ENCODE measurements around the gene WNT10A. TPM values are rescaled to one million over a fixed set of nuclear protein-coding genes. Genes with fewer than 3 reads are reported as not detected.
A peak's percentile ranks its signal among the peaks of the same experiment; 100 is the strongest.

Gene WNT10A
- total and polyA plus RNA-seq, 2 experiments from 2014 or later = 1.9 TPM

GRCh38 chr2:218875692-218876246, 4.9 kb upstream of the WNT10A start:
- Histone ChIP-seq H2AFZ (no peak overlapping the region), H3K9me3 (ENCODE audit: low read depth) (no peaks in the 10 kb centered on the region), H4K20me1 (ENCODE audit: insufficient read depth, poor library complexity, severe bottlenecking) (no peaks in the 10 kb centered on the region), H3K27me3 (peaks cover 91% of the 10 kb centered on the region), H3K36me3 (replicated peaks; ENCODE audit: insufficient read depth, low read depth) (no peaks in the 10 kb centered on the region), H3K79me2 (no peaks in the 10 kb centered on the region), H3K4me3 (no peak overlapping the region), H3K9me2 (replicated peaks; ENCODE audit: insufficient read depth) (no peaks in the 10 kb centered on the region), H3K27ac (no peak overlapping the region), H3K4me2 (no peak overlapping the region), H3K4me1 (ENCODE audit: insufficient read depth) (peaks cover 13% of the 10 kb centered on the region)
- 8% methylated on average over 2 of the region's 2 CpGs for WGBS (ENCODE audit: low lambda C conversion rate, missing lambda C conversion rate)
- TF ChIP-seq EZH2phosphoT487 (IDR thresholded peaks at IDR 0.05; ENCODE audit: low read depth, severe bottlenecking, unreplicated experiment) = no peak
- TF ChIP-seq EZH2 (IDR thresholded peaks at IDR 0.05; ENCODE audit: borderline replicate concordance) = no peak
- no peak for TF ChIP-seq CTCF (IDR thresholded peaks at IDR 0.05; ENCODE audit: poor library complexity)
- no peak for DNase-seq (ENCODE audit: low spot score)

GRCh38 chr2:218876562-218877219, 4.0 kb upstream of the WNT10A start:
- DNase-seq (ENCODE audit: low spot score) = peak; percentile 76
- H3K4me1 ChIP-seq (ENCODE audit: insufficient read depth) = peaks cover 13% of the 10 kb centered on the region
- WGBS (ENCODE audit: low lambda C conversion rate, missing lambda C conversion rate) = 2% methylated on average over 3 of the region's 3 CpGs
- TF ChIP-seq CTCF (IDR thresholded peaks at IDR 0.05; ENCODE audit: poor library complexity) = peak; percentile 97
- TF ChIP-seq EZH2 (IDR thresholded peaks at IDR 0.05; ENCODE audit: borderline replicate concordance) = no peak
- H3K27ac ChIP-seq = no peak overlapping the region
- no peak overlapping the region for H3K4me2 ChIP-seq
- peaks cover 91% of the 10 kb centered on the region for H3K27me3 ChIP-seq
- H3K9me3 ChIP-seq (ENCODE audit: low read depth) = no peaks in the 10 kb centered on the region
- H4K20me1 ChIP-seq (ENCODE audit: insufficient read depth, poor library complexity, severe bottlenecking) = no peaks in the 10 kb centered on the region
- no peak overlapping the region for H3K4me3 ChIP-seq
- H3K79me2 ChIP-seq = no peaks in the 10 kb centered on the region
- no peaks in the 10 kb centered on the region for H3K36me3 ChIP-seq (replicated peaks; ENCODE audit: insufficient read depth, low read depth)
- H2AFZ ChIP-seq = no peak overlapping the region
- no peaks in the 10 kb centered on the region for H3K9me2 ChIP-seq (replicated peaks; ENCODE audit: insufficient read depth)

GRCh38 chr2:218877331-218877730, 3.3 kb upstream of the WNT10A start:
- 68% methylated on average over 6 of the region's 6 CpGs for WGBS (ENCODE audit: low lambda C conversion rate, missing lambda C conversion rate)
- no peak overlapping the region for H2AFZ ChIP-seq
- no peak overlapping the region for H3K4me3 ChIP-seq
- no peak for TF ChIP-seq EZH2phosphoT487 (IDR thresholded peaks at IDR 0.05; ENCODE audit: low read depth, severe bottlenecking, unreplicated experiment)
- TF ChIP-seq EZH2 (IDR thresholded peaks at IDR 0.05; ENCODE audit: borderline replicate concordance) = no peak
- no peak for TF ChIP-seq CTCF (IDR thresholded peaks at IDR 0.05; ENCODE audit: poor library complexity)
- no peaks in the 10 kb centered on the region for H3K79me2 ChIP-seq
- H3K27ac ChIP-seq = no peak overlapping the region
- H3K4me1 ChIP-seq (ENCODE audit: insufficient read depth) = peaks cover 13% of the 10 kb centered on the region
- H3K27me3 ChIP-seq = peaks cover 91% of the 10 kb centered on the region
- DNase-seq (ENCODE audit: low spot score) = peak; percentile 3
- no peaks in the 10 kb centered on the region for H3K36me3 ChIP-seq (replicated peaks; ENCODE audit: insufficient read depth, low read depth)
- no peaks in the 10 kb centered on the region for H3K9me2 ChIP-seq (replicated peaks; ENCODE audit: insufficient read depth)
- H4K20me1 ChIP-seq (ENCODE audit: insufficient read depth, poor library complexity, severe bottlenecking) = no peaks in the 10 kb centered on the region
- H3K4me2 ChIP-seq = no peak overlapping the region
- H3K9me3 ChIP-seq (ENCODE audit: low read depth) = no peaks in the 10 kb centered on the region

Data from hepatocyte (in vitro differentiated cells).